NCI-H774 (cell line): ENCODE data around the gene GPC6.
"Not testable (repeated sequence)": the region's sequence is repeated elsewhere in the genome, so short reads cannot be mapped to it uniquely, and the experiment has no call there.

Experiments
- DNase-seq: peaks from one replicate; lab custom pipeline; 2025; lab: John Stamatoyannopoulos, UW

The GPC6 gene

DNA sequence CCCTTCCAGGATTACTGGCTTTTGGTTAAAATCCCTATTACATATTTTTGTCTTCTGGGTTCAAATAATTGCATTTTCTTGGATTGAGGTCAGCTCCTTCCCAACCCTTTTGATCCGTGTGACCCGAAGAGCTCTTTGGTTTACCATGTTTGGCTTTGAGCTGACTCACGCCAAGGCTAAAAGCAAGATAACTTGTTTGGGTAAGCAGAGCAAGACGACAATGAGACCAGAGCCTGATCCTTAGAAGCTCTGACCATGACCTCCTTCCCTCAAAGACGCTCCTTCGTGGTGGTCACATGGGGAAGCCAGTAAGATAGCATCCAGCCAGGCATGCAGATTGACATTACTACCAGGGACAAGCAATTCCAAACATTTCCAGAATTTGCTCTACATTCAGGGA, 1099.0 kb downstream of the GPC6 start:
- DNase-seq = no peak

DNA sequence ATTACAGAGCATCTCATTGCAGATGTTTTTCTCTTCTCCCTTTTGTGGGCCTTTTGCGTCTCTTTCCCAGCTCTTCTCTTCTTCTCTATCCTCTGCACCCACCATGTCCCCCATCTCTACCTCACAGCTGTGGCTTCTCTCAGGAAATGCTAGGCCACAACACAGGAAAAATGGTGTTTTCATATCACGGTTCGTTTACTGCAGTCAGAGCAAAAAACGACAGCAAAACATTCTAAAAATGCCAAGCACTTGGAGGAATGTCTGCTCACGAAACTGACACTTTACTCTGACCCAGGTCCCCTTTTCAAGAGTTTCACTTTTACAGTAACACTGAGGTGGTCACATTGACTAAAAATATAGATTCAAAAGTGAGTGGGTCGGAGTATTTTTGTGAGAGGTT, 1100.7 kb downstream of the GPC6 start:
- no peak for DNase-seq

DNA sequence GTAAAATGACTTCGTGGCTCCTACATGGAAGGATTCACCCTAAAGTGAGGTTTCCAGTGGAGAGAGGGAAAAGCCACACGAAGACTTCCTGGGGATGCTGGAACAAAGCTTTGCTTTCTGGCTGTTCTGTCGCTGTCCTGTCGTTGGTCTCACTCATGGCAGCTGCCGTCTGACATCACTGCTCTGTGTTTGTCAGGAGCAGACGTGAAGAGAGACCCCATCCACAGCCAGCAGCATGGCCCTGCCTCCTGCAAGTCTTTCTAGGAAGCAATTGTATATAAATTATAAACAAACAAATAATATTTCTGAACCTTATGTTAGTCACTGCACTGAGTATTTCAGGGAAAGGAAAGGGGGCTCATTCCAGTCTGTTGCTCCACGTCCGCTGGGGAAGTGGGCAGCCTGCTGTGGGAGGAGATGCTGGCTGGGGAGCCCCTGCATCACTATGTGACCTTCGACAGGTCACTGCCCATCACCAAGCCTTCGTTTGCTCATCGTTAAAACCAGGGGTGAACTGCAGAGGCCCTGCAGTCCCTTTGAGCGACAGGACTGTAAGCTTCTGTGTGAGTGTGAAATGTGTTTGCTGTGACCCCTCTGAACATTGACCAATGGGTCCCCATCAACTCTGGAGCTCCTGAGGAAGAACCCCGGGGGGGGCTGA, 1101.9 kb downstream of the GPC6 start:
- DNase-seq = no peak

DNA sequence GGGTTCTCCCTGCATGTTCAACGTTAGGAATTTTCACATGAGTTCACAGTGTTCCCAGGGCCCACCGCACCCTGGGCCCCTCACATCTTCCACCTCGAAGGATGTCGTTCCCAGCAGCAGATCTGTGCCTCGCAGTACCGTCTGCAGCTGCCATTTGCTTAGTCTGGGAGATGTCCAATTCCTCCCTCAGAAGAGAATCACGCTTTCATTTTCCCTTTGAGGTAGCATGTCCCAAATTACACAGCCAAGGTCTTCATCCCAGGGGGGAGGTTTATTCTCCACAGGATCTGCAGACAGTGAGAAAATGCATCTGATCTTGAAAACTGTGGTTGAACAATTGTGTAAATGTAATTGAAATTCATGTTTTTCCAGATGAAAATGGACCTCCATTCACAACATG, 1102.7 kb downstream of the GPC6 start:
- DNase-seq = no peak

DNA sequence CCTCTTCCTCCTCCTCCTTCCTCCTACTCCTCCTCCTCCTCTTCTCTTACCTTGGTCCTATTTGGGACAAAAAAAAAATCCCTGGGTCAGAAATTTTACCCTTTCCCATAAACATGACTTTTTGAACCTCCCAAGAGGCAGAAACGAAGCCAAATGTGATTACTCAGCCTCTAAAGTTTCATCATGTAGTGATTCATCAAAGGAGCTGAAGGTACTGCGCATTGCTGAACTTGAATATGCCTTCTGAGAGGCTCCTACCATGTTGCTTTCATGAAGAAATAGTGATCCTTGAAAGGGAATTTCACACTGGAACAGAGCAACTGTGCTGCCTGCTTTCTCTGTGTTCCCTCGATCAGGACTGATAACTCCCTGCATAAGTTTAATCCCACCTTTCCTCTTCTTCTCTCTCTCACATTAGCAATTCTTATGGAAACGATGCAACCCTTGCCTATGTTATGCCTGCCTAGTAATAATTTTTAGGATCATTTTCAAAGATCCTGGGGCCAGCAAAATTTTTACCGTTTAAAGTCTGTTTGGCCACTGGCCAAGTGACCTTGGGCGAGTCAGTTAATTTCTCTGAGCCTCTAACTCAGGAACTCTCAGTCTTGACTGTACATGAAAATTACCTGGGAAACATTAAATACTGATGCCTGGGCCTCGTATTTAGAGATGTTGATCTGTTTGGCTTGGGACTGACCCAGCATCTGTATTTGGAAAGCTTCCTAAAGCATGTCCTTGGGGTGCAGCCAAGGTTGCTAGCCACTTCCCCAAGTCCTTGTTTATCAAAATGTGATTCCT, 1103.3 kb downstream of the GPC6 start:
- DNase-seq = no peak

DNA sequence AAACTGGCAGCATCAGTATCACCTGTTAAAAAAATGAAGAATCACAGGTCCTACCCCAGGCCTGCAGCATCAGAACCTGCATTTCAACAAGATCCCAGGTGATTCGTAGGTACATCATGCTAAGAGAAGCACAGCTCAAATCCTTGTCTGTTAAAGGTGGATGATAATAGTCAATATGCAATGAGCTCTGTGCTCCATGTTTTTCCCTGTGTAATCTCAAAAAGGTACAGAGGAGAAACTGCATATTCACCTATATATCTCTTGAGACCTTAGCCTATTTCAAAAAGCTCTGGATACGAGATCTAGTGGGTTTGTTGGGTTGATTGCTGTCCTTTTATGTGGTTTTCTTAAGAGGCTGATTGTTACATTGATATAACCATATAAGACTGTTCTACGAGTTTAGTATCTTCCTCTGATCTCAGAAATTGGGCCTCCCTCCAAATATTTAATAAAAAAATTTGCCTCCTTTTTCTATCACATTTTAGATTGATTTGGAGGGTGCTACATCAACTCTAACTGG, 1104.0 kb downstream of the GPC6 start:
- DNase-seq = no peak

DNA sequence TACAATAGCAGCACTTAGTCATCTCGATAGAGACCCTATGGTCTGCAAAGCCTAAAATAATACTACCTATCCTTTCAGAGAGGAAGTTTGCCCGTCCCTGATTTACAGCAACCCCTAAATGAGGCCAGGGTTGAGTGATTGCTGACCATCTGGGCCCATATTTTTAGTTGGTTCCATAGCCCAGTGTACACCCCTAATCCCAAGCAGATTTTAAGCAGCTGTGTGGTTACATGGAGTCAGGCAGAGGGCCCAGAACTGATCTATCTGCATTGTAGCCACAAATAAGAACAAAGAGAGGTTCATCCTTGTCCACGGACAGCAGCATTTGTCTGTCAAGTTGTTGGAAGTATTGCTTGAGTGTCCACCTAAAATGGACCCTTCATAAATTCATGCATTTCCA, 1104.7 kb downstream of the GPC6 start:
- DNase-seq = no peak

DNA sequence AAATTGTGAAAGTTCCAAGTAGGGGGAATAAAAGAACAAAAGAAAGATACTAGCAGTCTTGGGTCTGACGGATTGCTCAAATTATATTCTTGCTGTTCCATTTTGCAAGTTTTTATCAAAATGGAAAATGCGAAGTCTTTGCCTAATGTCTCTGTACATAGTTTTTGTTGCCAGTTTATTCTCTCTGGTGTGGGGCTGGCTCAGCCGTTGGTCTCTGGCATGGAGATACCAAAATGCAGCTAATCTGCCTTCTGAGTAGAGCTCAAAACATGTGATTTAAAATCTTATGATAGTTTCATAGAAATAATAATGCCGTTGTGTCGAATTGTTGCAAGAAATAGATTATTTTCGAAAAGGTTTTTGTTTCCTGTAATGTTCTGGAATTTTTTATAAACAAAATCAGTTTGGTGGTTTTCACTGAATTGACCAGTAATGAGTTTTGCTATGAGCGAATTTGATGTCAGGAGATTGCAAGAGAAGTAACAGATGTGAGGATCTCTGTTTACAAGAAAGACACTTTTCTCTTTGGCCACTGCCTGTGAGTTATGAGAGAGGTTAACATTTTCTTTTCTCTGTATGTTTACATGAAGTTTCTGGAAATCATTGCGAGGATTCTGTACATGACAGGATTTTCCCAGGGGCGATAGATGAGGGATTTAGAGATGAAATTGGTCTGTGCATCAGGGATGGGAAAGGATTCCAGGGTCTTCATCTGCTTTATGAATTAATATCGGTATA, 1105.9 kb downstream of the GPC6 start:
- no peak for DNase-seq

DNA sequence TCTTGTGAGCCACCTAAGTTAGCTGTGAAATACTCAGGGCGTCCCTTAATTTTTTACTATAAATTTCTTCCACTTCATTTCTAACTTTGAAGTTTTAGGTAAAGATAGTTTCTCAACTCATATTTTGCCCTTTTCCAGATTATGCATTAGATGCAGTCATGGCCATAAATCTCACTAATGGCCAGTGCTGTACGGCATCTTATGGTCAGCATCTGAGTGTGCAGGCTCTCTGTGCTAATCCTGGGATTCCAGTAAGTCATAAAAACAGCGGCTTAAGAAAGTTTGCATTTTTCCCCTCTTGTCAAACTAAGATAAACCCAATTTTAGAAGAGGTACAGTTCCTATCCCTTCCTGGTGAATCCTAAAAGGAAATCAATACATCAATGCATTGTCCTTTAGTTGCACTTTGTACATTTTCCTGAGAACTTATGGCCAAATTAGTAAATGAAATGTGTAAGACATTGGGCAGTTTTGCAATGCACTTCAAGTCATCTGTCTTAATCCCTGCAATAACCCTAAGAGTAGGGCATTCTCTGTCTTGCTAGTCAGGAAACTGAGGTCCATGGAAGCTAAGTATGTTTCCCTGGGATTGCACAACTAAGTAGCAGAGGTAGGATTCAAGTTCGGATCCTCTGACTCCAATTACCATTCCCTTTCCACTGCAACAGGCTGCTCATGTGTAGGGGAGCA, 1106.7 kb downstream of the GPC6 start:
- no peak for DNase-seq

DNA sequence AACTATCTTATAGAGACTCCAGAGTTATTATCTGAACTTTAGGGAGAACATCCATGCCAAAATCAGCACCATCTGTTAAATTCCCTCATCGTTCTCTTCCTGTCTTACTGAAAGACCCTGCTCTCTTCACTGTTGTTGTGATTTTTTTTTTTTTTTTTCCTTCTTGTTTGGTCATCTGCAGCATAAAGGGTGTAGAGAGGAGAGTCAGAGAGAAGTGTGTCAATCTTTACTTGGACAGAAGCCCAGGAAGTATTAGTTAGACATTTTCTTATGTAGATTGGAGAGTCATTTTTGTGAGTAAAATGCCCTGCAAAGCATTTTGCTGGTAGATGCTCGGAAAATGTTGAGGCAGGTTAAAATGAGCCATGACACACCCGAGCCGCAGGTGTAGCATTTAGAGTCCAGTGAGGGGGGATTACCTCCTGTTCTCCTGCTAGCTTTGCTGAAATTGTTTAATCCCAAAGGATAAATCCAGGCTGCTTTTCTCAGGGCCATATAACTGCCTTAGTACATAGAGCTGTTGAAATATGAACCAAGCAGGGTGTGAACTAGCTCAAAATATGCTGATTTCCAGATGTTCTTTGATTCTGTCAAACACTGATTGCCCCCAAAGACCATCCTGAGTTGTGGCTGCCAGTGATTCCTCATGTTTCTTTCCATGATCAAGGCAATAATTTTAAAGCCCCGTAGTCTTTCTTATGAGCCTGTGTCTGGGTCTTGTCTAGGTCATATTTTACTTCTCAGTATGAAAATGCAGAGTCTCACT, 1109.3 kb downstream of the GPC6 start:
- no peak for DNase-seq

DNA sequence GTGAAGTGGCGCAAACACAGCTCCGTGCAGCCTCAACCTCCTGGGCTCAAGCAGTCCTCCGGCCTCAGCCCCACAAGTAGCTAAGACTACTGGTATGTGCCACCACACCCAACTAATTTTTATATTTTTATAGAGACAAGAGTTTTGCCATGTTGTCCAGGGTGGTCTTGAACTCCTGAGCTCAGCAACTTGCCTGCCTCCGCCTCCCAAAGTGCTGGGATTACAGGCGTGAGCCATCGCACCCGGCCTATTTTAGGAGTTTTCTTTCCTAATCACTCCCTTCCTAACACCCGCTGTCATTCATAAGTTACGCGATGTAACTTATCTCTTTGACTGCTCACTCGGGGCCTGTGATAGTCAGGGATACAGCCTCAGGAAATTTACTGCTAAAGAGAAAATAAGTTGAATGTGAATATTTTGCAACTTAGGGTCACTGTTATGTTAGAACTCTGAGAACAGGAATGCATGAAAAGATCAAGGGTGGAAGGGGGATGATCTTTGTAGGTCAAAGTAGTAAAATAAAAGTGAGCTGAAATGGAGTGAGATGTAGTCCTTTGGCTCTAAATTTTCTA, 1112.6 kb downstream of the GPC6 start:
- DNase-seq = no peak

DNA sequence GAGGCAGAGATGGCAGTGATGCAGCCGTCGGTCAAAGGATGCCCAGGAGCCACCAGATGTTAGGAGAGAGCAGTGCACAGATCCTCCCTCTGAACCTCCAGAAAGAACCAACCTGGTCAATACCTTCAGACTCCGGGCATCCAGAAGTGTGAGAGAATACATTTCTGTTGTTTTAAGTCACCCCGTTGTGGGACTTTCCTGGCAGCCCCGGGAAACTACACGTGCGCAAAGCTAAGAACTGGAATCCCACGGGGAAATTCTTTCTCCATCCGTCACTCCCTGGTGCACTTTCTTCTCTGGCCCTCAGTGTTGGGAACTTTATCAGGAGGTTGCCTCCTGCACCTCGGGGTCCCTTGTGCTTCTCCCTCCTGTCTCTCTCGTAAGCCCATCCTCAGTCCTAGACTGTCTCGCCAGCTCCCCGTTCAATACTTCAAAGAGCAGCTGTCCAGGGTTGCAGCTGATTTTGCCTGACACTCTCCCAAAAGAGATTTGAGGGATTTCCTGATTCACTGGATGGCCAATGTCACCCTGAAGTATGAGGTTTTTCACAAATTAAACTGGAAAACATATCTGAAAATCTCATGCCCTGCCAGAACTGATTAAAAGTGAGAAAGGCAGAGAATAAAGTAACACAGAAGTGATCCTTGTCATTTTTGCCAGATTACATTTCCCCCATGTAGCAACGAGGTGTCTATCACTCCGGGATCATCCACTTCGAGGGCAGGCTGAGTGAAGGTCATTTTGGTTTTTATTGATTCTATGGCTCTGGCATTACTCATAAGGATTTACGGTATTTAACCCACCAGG, 1116.0 kb downstream of the GPC6 start:
- no peak for DNase-seq

DNA sequence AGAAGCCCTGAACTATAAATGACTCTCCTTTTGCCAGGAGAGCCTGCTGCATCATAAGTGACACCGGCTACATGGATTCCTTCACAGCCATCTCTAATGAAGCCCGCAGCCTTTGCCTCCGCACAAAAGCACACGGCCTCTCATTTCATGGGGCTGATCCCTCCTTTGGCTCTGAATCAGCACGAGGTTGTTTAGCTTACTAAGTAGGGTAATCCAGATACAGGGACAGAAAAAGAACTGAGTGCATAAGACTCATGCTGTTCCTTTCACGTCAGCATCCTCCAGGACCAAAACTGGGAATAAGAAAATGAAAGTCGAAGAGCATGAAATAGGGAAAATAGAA, 1116.6 kb downstream of the GPC6 start:
- no peak for DNase-seq

DNA sequence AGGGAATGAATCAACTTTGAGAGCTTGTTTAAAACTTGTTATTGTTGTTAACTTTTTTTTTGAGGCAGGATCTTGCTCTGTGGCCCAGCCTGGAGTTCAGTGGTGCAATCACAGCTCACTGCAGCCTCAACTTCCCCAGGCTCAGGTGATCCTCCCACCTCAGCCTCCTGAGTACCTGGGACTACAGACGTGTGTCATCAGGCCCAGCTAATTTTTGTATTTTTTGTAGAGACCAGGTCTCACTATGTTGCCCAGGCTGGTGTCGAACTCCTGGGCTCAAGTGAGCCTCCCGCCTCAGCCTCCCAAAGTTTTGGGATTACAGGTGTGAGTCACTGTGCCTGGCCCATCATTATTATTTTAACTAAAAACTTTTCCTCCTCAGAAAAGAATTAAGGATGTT, 1117.1 kb downstream of the GPC6 start:
- not testable (repeated sequence) for DNase-seq

DNA sequence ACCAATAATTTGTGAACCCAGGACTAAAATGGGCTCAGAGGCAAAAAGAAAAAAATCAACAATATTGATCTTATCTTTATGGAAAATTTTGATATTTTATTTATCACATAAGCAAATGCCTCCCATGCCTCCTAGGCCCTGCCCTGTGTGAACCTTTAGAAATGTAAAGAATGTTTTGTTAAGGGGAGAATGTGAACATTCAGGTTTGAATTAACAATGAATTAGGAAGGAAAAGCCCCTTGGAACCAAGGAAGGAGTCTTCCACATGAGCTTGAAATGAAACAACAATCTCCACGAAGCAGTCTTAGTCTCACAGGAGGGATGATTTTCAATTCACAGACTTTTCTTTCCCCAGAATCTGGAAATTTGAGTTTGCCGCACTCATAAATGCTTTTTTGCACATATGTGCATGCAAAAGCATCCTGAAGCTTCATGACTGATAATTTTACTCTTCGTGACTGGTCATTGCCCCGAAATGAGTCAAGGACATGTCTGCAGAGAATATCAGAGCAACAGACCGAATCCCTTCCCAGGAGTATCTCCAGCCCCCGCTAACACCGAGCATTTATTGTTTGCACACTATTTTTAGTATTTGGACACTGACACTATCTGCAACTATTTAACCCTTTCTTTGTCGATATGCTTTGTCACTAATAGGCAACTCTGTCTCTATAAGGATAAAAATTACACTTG, 1117.7 kb downstream of the GPC6 start:
- no peak for DNase-seq

DNA sequence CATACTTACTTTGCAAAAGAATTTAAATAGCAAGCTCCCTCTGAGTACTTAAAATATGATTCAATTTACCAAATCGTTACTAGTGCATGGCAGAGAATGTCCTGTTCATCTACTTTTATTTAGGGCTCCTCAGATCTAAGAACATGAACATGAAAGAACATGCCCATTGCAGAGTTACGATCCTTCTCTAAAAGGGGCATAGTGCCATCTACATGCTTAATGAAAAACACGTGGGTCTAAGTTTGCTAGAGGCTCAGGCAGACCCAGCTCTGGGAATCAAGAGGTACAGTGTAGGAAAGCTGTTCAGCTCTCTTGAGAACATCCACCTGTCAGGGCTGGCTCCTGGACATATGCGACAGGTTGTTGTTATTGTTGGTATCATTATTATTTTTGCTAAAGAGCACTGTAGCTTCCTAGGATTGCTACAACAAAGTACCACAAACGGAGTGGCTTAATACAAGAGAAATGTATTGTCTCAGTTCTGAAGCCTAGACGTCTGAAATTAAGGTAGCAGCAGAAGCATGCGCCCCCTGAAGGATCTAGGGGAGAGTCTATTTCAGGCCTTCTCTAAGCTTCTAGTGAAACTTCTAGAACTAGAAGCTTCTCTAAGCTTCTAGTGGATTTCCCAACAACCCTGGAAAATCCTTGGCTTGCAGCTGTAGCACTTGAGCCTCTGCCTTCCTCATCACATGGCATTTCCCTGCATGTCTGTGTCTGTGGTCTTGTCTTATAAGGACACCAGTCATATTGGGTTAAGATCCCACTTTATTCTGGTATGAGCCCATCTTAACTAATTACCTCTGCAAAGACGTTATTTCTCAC, 1119.0 kb downstream of the GPC6 start:
- DNase-seq = no peak

DNA sequence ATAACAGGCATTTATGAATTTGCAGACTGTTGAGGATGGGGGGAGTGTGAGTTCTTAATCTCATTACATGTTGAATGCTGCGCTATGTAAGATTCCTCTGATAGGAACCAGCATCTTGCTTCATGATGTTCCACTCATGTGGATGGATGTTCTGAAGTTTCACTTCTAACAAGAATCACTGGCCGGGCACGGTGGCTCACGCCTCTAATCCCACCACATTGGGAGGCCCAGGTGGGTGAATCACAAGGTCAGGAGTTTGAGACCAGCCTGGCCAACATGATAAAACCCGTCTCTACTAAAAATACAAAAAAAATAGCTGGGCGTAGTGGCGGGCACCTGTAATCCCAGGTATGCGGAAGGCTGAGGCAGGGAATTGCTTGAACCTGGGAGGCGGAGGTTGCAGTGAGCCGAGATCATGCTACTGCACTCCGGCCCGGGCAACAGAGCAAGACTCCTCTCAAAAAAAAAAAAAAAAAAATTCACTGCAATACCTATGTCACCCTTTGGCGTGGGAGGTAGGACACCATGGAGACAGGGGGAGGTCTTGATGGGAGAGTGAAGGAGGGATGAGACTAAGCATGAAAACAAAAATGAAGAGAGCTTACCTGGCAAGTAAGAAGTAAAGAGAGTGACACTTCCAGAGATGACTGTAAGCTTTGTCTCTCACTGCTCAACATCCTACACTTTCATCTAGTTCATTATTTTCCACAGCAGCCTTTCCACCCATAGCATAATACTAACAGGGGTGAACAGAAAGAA, 1119.8 kb downstream of the GPC6 start:
- DNase-seq = no peak
